SU-DHL-6 (cell line): ENCODE measurements around the gene EEFSEC.

Experiments used
- EZH2phosphoT487 ChIP-seq: fragments of 200-600 bp; sonication (generic), shearing (Covaris generic); conservative IDR thresholded peaks from 2 replicates; pipeline ENCODE4 v1.6.1; 2018; ENCODE audit warnings: mild to moderate bottlenecking, antibody characterized with exemption, low read length, moderate library complexity, mixed read lengths
- TF ChIP-seq, protein P1 (sequence below): fragments of 200-600 bp; sonication (generic); IDR thresholded peaks from one replicate; pipeline ENCODE4 v1.5.1; 2017; ENCODE audit warnings: antibody characterized with exemption, mild to moderate bottlenecking, low read length, moderate library complexity; ENCODE audit not compliant: insufficient read depth, poor library complexity, severe bottlenecking

GRCh38 chr3:128368626-128369025, 215.3 kb downstream of the EEFSEC start:
- TF ChIP-seq, protein P1, sequence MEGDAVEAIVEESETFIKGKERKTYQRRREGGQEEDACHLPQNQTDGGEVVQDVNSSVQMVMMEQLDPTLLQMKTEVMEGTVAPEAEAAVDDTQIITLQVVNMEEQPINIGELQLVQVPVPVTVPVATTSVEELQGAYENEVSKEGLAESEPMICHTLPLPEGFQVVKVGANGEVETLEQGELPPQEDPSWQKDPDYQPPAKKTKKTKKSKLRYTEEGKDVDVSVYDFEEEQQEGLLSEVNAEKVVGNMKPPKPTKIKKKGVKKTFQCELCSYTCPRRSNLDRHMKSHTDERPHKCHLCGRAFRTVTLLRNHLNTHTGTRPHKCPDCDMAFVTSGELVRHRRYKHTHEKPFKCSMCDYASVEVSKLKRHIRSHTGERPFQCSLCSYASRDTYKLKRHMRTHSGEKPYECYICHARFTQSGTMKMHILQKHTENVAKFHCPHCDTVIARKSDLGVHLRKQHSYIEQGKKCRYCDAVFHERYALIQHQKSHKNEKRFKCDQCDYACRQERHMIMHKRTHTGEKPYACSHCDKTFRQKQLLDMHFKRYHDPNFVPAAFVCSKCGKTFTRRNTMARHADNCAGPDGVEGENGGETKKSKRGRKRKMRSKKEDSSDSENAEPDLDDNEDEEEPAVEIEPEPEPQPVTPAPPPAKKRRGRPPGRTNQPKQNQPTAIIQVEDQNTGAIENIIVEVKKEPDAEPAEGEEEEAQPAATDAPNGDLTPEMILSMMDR, result no peak
- no peak for TF ChIP-seq EZH2phosphoT487
